ENCODE results near the gene TMEM120B.

DNA sequence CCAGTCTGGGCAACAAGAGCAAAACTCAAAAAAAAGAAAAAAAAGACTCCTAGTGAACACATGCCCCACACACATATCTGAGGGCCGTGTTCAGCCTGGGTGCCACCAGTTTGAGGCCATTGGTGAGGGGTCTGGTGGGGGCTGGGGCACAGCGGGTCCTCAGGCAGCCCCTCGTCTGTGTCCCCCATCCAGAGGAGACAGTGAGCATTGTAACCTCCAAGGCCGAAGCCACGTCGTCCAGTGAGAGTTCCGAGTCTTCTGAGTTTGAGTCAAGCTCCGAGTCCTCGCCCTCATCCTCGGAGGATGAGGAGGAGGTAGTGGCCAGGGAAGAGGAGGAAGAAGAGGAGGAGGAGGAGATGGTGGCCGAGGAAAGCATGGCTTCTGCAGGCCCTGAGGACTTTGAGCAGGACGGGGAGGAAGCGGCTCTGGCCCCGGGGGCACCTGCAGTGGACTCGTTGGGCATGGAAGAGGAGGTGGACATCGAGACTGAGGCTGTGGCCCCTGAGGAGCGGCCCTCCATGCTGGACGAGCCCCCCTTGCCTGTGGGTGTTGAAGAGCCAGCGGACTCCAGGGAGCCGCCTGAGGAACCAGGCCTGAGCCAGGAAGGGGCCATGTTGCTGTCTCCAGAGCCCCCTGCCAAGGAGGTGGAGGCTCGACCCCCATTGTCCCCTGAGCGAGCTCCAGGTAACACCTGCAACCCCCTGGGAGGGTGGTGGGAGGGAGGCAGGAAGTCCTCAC, 106.8 kb downstream of the TMEM120B start:
- TF ChIP-seq, protein P1, sequence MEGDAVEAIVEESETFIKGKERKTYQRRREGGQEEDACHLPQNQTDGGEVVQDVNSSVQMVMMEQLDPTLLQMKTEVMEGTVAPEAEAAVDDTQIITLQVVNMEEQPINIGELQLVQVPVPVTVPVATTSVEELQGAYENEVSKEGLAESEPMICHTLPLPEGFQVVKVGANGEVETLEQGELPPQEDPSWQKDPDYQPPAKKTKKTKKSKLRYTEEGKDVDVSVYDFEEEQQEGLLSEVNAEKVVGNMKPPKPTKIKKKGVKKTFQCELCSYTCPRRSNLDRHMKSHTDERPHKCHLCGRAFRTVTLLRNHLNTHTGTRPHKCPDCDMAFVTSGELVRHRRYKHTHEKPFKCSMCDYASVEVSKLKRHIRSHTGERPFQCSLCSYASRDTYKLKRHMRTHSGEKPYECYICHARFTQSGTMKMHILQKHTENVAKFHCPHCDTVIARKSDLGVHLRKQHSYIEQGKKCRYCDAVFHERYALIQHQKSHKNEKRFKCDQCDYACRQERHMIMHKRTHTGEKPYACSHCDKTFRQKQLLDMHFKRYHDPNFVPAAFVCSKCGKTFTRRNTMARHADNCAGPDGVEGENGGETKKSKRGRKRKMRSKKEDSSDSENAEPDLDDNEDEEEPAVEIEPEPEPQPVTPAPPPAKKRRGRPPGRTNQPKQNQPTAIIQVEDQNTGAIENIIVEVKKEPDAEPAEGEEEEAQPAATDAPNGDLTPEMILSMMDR (conservative IDR thresholded peaks at IDR 0.05) = no peak
- no peak for TF ChIP-seq ZFX (IDR thresholded peaks at IDR 0.05)
